ENCODE measurements around the gene UBE2M.

- TF ChIP-seq POLR2A (IDR thresholded peaks at IDR 0.05) (peak; percentile 44), CTCF (IDR thresholded peaks at IDR 0.05) (peak; percentile 71 to 92 (median 82)), POLR2AphosphoS5 (IDR thresholded peaks at IDR 0.05) (peak; percentile 96)
Observed at GRCh38 chr19:58519355-58520256, 38.8 kb downstream of the UBE2M start, which contains the start of gene ZBTB45.
